Measurements from ENCODE around the gene ARHGEF5. TPM values are rescaled to one million over a fixed set of nuclear protein-coding genes. Genes with fewer than 3 reads are reported as not detected.

The ARHGEF5 gene
- total RNA-seq, 1 donor from 2014 or later, result 45.8 TPM

Other genes starting within 250 kb of the ARHGEF5 start
- not detected for gene OR2A2, start 245.8 kb upstream of the ARHGEF5 start, total RNA-seq
- not detected for gene OR2A14, start 232.2 kb upstream of the ARHGEF5 start, total RNA-seq
- gene CTAGE4, start 171.9 kb upstream of the ARHGEF5 start, total RNA-seq, result 7.5 TPM
- 10.5 TPM for gene ARHGEF35, start 159.6 kb upstream of the ARHGEF5 start, total RNA-seq
- not detected for gene OR2A42, start 115.8 kb upstream of the ARHGEF5 start, total RNA-seq
- gene OR2A7, start 90.6 kb upstream of the ARHGEF5 start, total RNA-seq, result 4.8 TPM
- 3.1 TPM for gene CTAGE8, start 86.1 kb upstream of the ARHGEF5 start, total RNA-seq
- not detected for gene OR2A1, start 43.0 kb upstream of the ARHGEF5 start, total RNA-seq
- not detected for gene NOBOX, start 48.3 kb downstream of the ARHGEF5 start, total RNA-seq